GM19324 (cell line): ENCODE results near the gene GPR55.

Experiments used
- ATAC-seq: cut with Tn5 transposase; IDR thresholded peaks from one replicate; pipeline ENCODE4 v1.9.1; 2021; ENCODE audit warnings: mild to moderate bottlenecking, moderate library complexity; ENCODE audit not compliant: unreplicated experiment, low FRiP score

GPR55 gene

GRCh38 chr2:230921806-230922595 is 3.0 kb downstream of the GPR55 start:
- no peak for ATAC-seq

GRCh38 chr2:230920167-230920566 is 4.9 kb downstream of the GPR55 start:
- no peak for ATAC-seq

GRCh38 chr2:230919681-230920080 is 5.4 kb downstream of the GPR55 start:
- ATAC-seq = no peak

GRCh38 chr2:230919240-230919639 is 5.8 kb downstream of the GPR55 start:
- ATAC-seq = no peak

- no peak for ATAC-seq
These were observed 8.8 kb downstream of the GPR55 start for GRCh38 chr2:230916218-230916617.

- ATAC-seq = no peak
These were observed 9.7 kb downstream of the GPR55 start for GRCh38 chr2:230915319-230915718.

- no peak for ATAC-seq
These were observed 10.2 kb downstream of the GPR55 start for GRCh38 chr2:230914886-230915285.

GRCh38 chr2:230913406-230914143 is 11.5 kb downstream of the GPR55 start:
- no peak for ATAC-seq

- no peak for ATAC-seq
These were observed 12.3 kb downstream of the GPR55 start for GRCh38 chr2:230912724-230913123.

- no peak for ATAC-seq
These were observed 13.0 kb downstream of the GPR55 start for GRCh38 chr2:230912046-230912445.

GRCh38 chr2:230910546-230911177 is 14.4 kb downstream of the GPR55 start:
- ATAC-seq = no peak

GRCh38 chr2:230909841-230910545 is 15.0 kb downstream of the GPR55 start:
- ATAC-seq = no peak

- ATAC-seq = no peak
These were observed 16.3 kb downstream of the GPR55 start for GRCh38 chr2:230908595-230909191.

- no peak for ATAC-seq
These were observed 16.9 kb downstream of the GPR55 start for GRCh38 chr2:230908092-230908594.

- no peak for ATAC-seq
These were observed 17.5 kb downstream of the GPR55 start for GRCh38 chr2:230907361-230908091.

GRCh38 chr2:230906471-230907230 is 18.4 kb downstream of the GPR55 start:
- ATAC-seq = no peak

GRCh38 chr2:230905448-230906421 is 19.3 kb downstream of the GPR55 start:
- ATAC-seq = no peak
